A549 (cell line): ENCODE measurements around the gene TNIK. TPM values are rescaled to one million over a fixed set of nuclear protein-coding genes. Genes with fewer than 3 reads are reported as not detected.
A peak's percentile ranks its signal among the peaks of the same experiment; 100 is the strongest.

ENCODE experiments used
- ATAC-seq, 2 experiments: fragments of 200-7000 bp in 1 of 2; fragments of >200 bp in 1 of 2; cut with Nextera tagmentation in 1 of 2; cut with Tn5 transposase in 1 of 2; 3 replicates each; pipeline versions ENCODE4 v1.8.0 to v1.9.1; 2018 to 2020; ENCODE audit warnings: mild to moderate bottlenecking in 1 of 2, moderate library complexity in 1 of 2
- CTCF ChIA-PET: fragments of 300-600 bp; sonication (Branson Sonifier 250); formaldehyde crosslinking; extraction: SDS; loops from one replicate; lab custom pipeline; 2021; ENCODE audit warnings: antibody characterized with exemption, inconsistent platforms; lab: Yijun Ruan, JAX
- POLR2A ChIA-PET: fragments of 350-600 bp; formaldehyde crosslinking; extraction: SDS; loops from one replicate; lab custom pipeline; 2021; ENCODE audit warnings: antibody characterized with exemption, inconsistent platforms; lab: Yijun Ruan, JAX
- DNase-seq, 2 experiments: peaks; one replicate each; pipeline versions ENCODE4 v3.0.0 to v3.0.0-alpha.2; 2011 to 2016; ENCODE audit warnings: low read depth in 1 of 2, low spot score in 1 of 2
- FAIRE-seq: peaks from 2 replicates; lab custom pipeline; 2011; peaks lifted over from hg19 to GRCh38; lab: Jason Lieb, UNC
- H3K27ac ChIP-seq, 2 experiments: fragments of >200 bp; sonication (Bioruptor Twin); formaldehyde crosslinking; 3 replicates each; pipeline ENCODE4 v1.5.1; 2016 to 2017
- H3K4me1 ChIP-seq: fragments of >200 bp; sonication (Bioruptor Twin); formaldehyde crosslinking; 3 replicates; pipeline ENCODE4 v1.6.1; 2016
- H3K4me2 ChIP-seq: fragments of >200 bp; sonication (Bioruptor Twin); formaldehyde crosslinking; 3 replicates; pipeline ENCODE4 v1.6.1; 2016
- H3K4me3 ChIP-seq: fragments of >200 bp; sonication (Bioruptor Twin); formaldehyde crosslinking; 3 replicates; pipeline ENCODE4 v1.5.1; 2016
- H3K9me3 ChIP-seq: fragments of >200 bp; sonication (Bioruptor Twin); formaldehyde crosslinking; 3 replicates; pipeline ENCODE4 v1.6.1; 2016
- CBX2 ChIP-seq: fragments of 200-600 bp; sonication (generic); IDR thresholded peaks from 2 replicates; pipeline ENCODE4 v1.6.1; 2016; ENCODE audit warnings: low read depth, mild to moderate bottlenecking, borderline replicate concordance
- CBX8 ChIP-seq: fragments of 200-600 bp; sonication (generic); IDR thresholded peaks from 2 replicates; pipeline ENCODE4 v1.6.1; 2016
- CHD2 ChIP-seq: fragments of 150-350 bp; IDR thresholded peaks from 2 replicates; pipeline ENCODE4 v1.6.1; 2014; ENCODE audit warnings: low read length; ENCODE audit not compliant: partially characterized antibody
- CHD4 ChIP-seq: fragments of 200-600 bp; sonication (generic); IDR thresholded peaks from 2 replicates; pipeline ENCODE4 v1.6.1; 2016; ENCODE audit warnings: antibody characterized with exemption, mild to moderate bottlenecking, borderline replicate concordance
- EHF ChIP-seq: fragments of 250-450 bp; sonication (Bioruptor Pico); IDR thresholded peaks from 2 replicates; pipeline ENCODE4 v1.5.0; 2020; ENCODE audit warnings: mild to moderate bottlenecking
- EHMT2 ChIP-seq: fragments of 200-600 bp; sonication (generic); IDR thresholded peaks from 2 replicates; pipeline ENCODE4 v1.6.1; 2016; ENCODE audit warnings: antibody characterized with exemption, low read depth, mild to moderate bottlenecking, moderate library complexity
- FOSB ChIP-seq: fragments of 250-450 bp; sonication (Bioruptor Pico); IDR thresholded peaks from 2 replicates; pipeline ENCODE4 v1.5.0; 2020; ENCODE audit warnings: mild to moderate bottlenecking, moderate library complexity
- FOSL2 ChIP-seq, 2 experiments: fragments of 450-650 bp in 1 of 2; fragments of >200 bp in 1 of 2; sonication (Bioruptor Twin) in 1 of 2; formaldehyde crosslinking; IDR thresholded peaks; 2 replicates each; pipeline versions ENCODE4 v1.5.0 to v1.6.1; 2016 to 2020; ENCODE audit warnings: mild to moderate bottlenecking in 1 of 2, moderate library complexity in 1 of 2
- FOXS1 ChIP-seq: fragments of 250-450 bp; sonication (Bioruptor Pico); IDR thresholded peaks from 2 replicates; pipeline ENCODE4 v1.5.0; 2020; ENCODE audit warnings: mild to moderate bottlenecking, moderate library complexity
- HDAC2 ChIP-seq: fragments of 200-600 bp; sonication (generic); IDR thresholded peaks from 2 replicates; pipeline ENCODE4 v1.6.1; 2016
- HOXB13 ChIP-seq: fragments of 250-450 bp; sonication (Bioruptor Pico); IDR thresholded peaks from 2 replicates; pipeline ENCODE4 v1.5.0; 2020; ENCODE audit warnings: low read depth, mild to moderate bottlenecking, moderate library complexity
- HOXB5 ChIP-seq: fragments of 250-450 bp; sonication (Bioruptor Pico); IDR thresholded peaks from 2 replicates; pipeline ENCODE4 v1.5.0; 2020; ENCODE audit warnings: mild to moderate bottlenecking, moderate library complexity
- KDM1A ChIP-seq: fragments of 200-600 bp; sonication (generic); IDR thresholded peaks from 2 replicates; pipeline ENCODE4 v1.6.1; 2016; ENCODE audit warnings: low read depth, mild to moderate bottlenecking
- KDM5A ChIP-seq: fragments of 200-600 bp; sonication (generic); IDR thresholded peaks from 2 replicates; pipeline ENCODE4 v1.6.1; 2016; ENCODE audit warnings: antibody characterized with exemption, mild to moderate bottlenecking
- MAFK ChIP-seq: fragments of 450-650 bp; IDR thresholded peaks from 2 replicates; pipeline ENCODE4 v1.6.1; 2014; ENCODE audit not compliant: partially characterized antibody
- MAZ ChIP-seq: fragments of 150-350 bp; IDR thresholded peaks from 2 replicates; pipeline ENCODE4 v1.6.1; 2014; ENCODE audit warnings: antibody characterized with exemption, low read depth, low read length, borderline replicate concordance
- MYC ChIP-seq: IDR thresholded peaks from 2 replicates; pipeline ENCODE4 v1.6.1; 2012; ENCODE audit warnings: mild to moderate bottlenecking, inconsistent platforms, low read length, improper control_type of control experiment, borderline replicate concordance
- NFE2L2 ChIP-seq: fragments of 150-350 bp; conservative IDR thresholded peaks from 2 replicates; pipeline ENCODE4 v1.6.1; 2014; ENCODE audit warnings: low read length
- NR3C1 ChIP-seq: fragments of >200 bp; sonication (Bioruptor Twin); formaldehyde crosslinking; IDR thresholded peaks from 3 replicates; pipeline ENCODE4 v1.6.1; 2017
- PHF8 ChIP-seq: fragments of 200-600 bp; sonication (generic); IDR thresholded peaks from 2 replicates; pipeline ENCODE4 v1.6.1; 2016; ENCODE audit warnings: low read depth, mild to moderate bottlenecking, antibody characterized with exemption, moderate library complexity, borderline replicate concordance
- POLR2AphosphoS2 ChIP-seq: conservative IDR thresholded peaks from 2 replicates; pipeline ENCODE4 v1.6.1; 2012; ENCODE audit warnings: low read length, improper control_type of control experiment, inconsistent platforms
- RARB ChIP-seq: fragments of 250-450 bp; sonication (Bioruptor Pico); IDR thresholded peaks from 2 replicates; pipeline ENCODE4 v1.8.0; 2021; ENCODE audit warnings: mild to moderate bottlenecking, moderate library complexity
- RFX5 ChIP-seq: fragments of 450-650 bp; IDR thresholded peaks from 2 replicates; pipeline ENCODE4 v1.7.1; 2014; ENCODE audit warnings: antibody characterized with exemption, mild to moderate bottlenecking, moderate library complexity
- SMC3 ChIP-seq: fragments of >200 bp; sonication (Bioruptor Twin); formaldehyde crosslinking; IDR thresholded peaks from 3 replicates; pipeline ENCODE4 v1.6.1; 2018; ENCODE audit warnings: inconsistent platforms
- ZFP36 ChIP-seq: fragments of 450-650 bp; IDR thresholded peaks from 2 replicates; pipeline ENCODE4 v1.6.1; 2014; ENCODE audit warnings: borderline replicate concordance; ENCODE audit not compliant: partially characterized antibody
- ZSCAN20 ChIP-seq: fragments of 250-450 bp; sonication (Bioruptor Pico); IDR thresholded peaks from 2 replicates; pipeline ENCODE4 v1.8.0; 2022; ENCODE audit warnings: mild to moderate bottlenecking, moderate library complexity
- WGBS: methylation state at CpG from one replicate; pipeline ENCODE4 v1.1.6; 2017; ENCODE audit errors: missing lambda C conversion rate; 5-methylcytosine and 5-hydroxymethylcytosine counted together
- polyA plus RNA-seq, 4 experiments: library from polyadenylated mRNA; depleted of rRNA in 3 of 4; stranded (reverse); fragments of >200 nt; fragmentation: RNase III in 1 of 4; extraction: RNeasy Plus Mini Kit Qiagen cat#74134 plus additional on column Dnase treatment in 1 of 4; gene quantifications; 2 replicates in 3 of 4; 3 replicates in 1 of 4; pipeline ENCODE4 v1.2.3, GENCODE V29; 2011 to 2017
- TF ChIP-seq, protein P1 (sequence below): IDR thresholded peaks from 2 replicates; pipeline ENCODE4 v1.6.1; 2012
- TF ChIP-seq, protein P2 (sequence below): fragments of >200 bp; sonication (Bioruptor Twin); formaldehyde crosslinking; IDR thresholded peaks from 3 replicates; pipeline ENCODE4 v1.6.1; 2016

The TNIK gene
- polyA plus RNA-seq, 2 of the 4 experiments (the other 2 are of a cell fraction): 1.6 to 1.8 TPM

DNA sequence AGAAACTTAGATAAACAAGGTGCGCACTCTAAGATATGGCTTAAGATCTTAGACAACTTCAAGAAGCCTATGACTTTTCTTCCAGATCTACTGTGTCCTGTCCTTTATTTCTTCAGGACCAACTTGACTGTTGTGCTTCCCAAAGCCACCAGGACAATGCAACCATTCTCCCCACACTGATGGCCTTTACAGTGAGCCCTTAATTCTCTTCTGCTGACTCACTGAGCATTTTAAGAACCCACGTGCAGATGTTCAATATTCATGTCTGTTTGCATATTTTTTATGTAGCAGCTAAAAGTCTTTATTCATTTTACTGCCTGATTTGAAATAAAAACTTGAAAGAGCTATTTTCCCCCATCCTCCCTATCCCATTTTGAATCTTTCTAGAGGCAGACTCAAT, 330.4 kb downstream of the TNIK start:
- DNase-seq: no peak
- POLR2A ChIA-PET: no interaction called here
- H3K4me2 ChIP-seq: no peak overlapping the region
- no peak for FAIRE-seq
- WGBS: 51% methylated on average over 2 of the region's 2 CpGs
- H3K4me1 ChIP-seq: peaks cover 12% of the 10 kb centered on the region; the same call in 1 of the 3 replicates
- H3K27ac ChIP-seq: peak overlapping the region in 1 of 2 experiments; percentile 50; a peak in 1 of 6 replicates
- H3K9me3 ChIP-seq: no peaks in the 10 kb centered on the region
- CTCF ChIA-PET: no interaction called here
- H3K4me3 ChIP-seq: no peak overlapping the region
- no peak for ATAC-seq
- TF ChIP-seq CBX8: no peak
- TF ChIP-seq HDAC2: no peak
- no peak for TF ChIP-seq KDM5A
- TF ChIP-seq SMC3: no peak
- TF ChIP-seq EHF (CRISPR knock-in tag): no peak
- TF ChIP-seq MAFK: no peak
- no peak for TF ChIP-seq RARB
- TF ChIP-seq, protein P1, sequence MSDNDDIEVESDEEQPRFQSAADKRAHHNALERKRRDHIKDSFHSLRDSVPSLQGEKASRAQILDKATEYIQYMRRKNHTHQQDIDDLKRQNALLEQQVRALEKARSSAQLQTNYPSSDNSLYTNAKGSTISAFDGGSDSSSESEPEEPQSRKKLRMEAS: no peak
- no peak for TF ChIP-seq NFE2L2
- TF ChIP-seq ZSCAN20 (CRISPR knock-in tag): no peak
- TF ChIP-seq EHMT2: no peak
- TF ChIP-seq CHD2: no peak
- TF ChIP-seq HOXB13 (CRISPR knock-in tag): no peak
- TF ChIP-seq FOSB (CRISPR knock-in tag): no peak
- no peak for TF ChIP-seq PHF8
- no peak for TF ChIP-seq FOSL2 (IDR thresholded peaks at IDR 0.05)
- TF ChIP-seq FOSL2 (CRISPR knock-in tag; IDR thresholded peaks at IDR 0.05): no peak
- TF ChIP-seq CHD4: no peak
- no peak for TF ChIP-seq HOXB5 (CRISPR knock-in tag)

DNA sequence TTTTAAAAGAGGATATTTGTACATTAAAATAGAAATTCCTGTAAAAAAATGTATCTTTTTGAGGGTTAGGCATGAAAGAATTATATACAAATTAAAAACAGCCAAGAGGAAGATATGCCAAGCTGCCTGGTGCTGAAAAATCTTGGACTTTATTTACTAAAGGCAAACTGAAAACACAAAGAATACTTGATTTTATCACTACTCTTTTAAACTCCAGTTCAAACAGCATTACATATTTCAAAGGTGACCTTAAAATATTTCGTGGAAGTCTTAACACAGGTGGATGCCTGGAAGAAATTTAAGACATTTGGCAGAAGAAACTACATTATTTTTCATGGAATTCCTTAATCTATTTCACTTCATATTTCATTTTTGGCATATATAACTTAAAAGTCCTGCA, 332.6 kb downstream of the TNIK start:
- CTCF ChIA-PET: no interaction called here
- FAIRE-seq (no peak), ATAC-seq (no peak), DNase-seq (no peak)
- TF ChIP-seq EHMT2 (no peak), CBX2 (no peak), FOSL2 (IDR thresholded peaks at IDR 0.05) (no peak), FOSL2 (CRISPR knock-in tag; IDR thresholded peaks at IDR 0.05) (no peak), SMC3 (no peak), NR3C1 (no peak), ZFP36 (no peak), POLR2AphosphoS2 (no peak), KDM1A (no peak), NFE2L2 (no peak), FOXS1 (CRISPR knock-in tag) (no peak), MAZ (no peak), MYC (no peak), RFX5 (no peak)
- TF ChIP-seq, protein P1: no peak
- TF ChIP-seq, protein P2, sequence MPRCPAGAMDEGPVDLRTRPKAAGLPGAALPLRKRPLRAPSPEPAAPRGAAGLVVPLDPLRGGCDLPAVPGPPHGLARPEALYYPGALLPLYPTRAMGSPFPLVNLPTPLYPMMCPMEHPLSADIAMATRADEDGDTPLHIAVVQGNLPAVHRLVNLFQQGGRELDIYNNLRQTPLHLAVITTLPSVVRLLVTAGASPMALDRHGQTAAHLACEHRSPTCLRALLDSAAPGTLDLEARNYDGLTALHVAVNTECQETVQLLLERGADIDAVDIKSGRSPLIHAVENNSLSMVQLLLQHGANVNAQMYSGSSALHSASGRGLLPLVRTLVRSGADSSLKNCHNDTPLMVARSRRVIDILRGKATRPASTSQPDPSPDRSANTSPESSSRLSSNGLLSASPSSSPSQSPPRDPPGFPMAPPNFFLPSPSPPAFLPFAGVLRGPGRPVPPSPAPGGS: no peak
- 53% methylated on average over 1 of the region's 1 CpG for WGBS
- no peak overlapping the region for H3K4me2 ChIP-seq
- H3K4me3 ChIP-seq: no peak overlapping the region
- no peaks in the 10 kb centered on the region for H3K9me3 ChIP-seq
- H3K27ac ChIP-seq: no peak overlapping the region
- H3K4me1 ChIP-seq: peaks cover 8% of the 10 kb centered on the region; the same call in 1 of the 3 replicates
- POLR2A ChIA-PET: no interaction called here
